Measurements from ENCODE around the gene LYZL4.

Gene LYZL4

GRCh38 chr3:42371776-42372175 is 38.6 kb downstream of the LYZL4 start:
- Histone ChIP-seq H3K9ac (ENCODE audit: low read length) (no peak overlapping the region), H4K20me1 (ENCODE audit: low read depth, low read length) (no peaks in the 10 kb centered on the region), H3K4me2 (ENCODE audit: low read depth, low read length, poor library complexity, severe bottlenecking) (no peak overlapping the region), H3K9me3 (ENCODE audit: insufficient read depth, low read length) (no peaks in the 10 kb centered on the region), H3K36me3 (ENCODE audit: low read length) (no peaks in the 10 kb centered on the region), H2AFZ (ENCODE audit: low read depth, low read length, severe bottlenecking) (no peak overlapping the region), H3F3A (ENCODE audit: insufficient read depth) (no peaks in the 10 kb centered on the region), H3K27me3 (ENCODE audit: low read length) (no peaks in the 10 kb centered on the region), H3K27ac (ENCODE audit: low read depth, low read length) (no peak overlapping the region), H3K79me2 (ENCODE audit: insufficient read depth, low read length) (no peaks in the 10 kb centered on the region), H3K4me3 (ENCODE audit: insufficient read depth, low read length, poor library complexity, severe bottlenecking) (no peak overlapping the region), H3K9me2 (replicated peaks; ENCODE audit: insufficient read depth, low read length) (no peaks in the 10 kb centered on the region)
- TF ChIP-seq EZH2phosphoT487 (conservative IDR thresholded peaks at IDR 0.05; ENCODE audit: low read length), result no peak
- TF ChIP-seq CTCF (IDR thresholded peaks at IDR 0.05; ENCODE audit: insufficient read depth, low read length, poor library complexity, severe bottlenecking), result no peak

- Histone ChIP-seq H3K4me2 (ENCODE audit: low read depth, low read length, poor library complexity, severe bottlenecking) (no peak overlapping the region), H4K20me1 (ENCODE audit: low read depth, low read length) (no peaks in the 10 kb centered on the region), H3K4me3 (ENCODE audit: insufficient read depth, low read length, poor library complexity, severe bottlenecking) (no peak overlapping the region), H3K9me2 (replicated peaks; ENCODE audit: insufficient read depth, low read length) (no peaks in the 10 kb centered on the region), H3K27ac (ENCODE audit: low read depth, low read length) (no peak overlapping the region), H2AFZ (ENCODE audit: low read depth, low read length, severe bottlenecking) (no peak overlapping the region), H3K9ac (ENCODE audit: low read length) (no peak overlapping the region), H3K79me2 (ENCODE audit: insufficient read depth, low read length) (no peaks in the 10 kb centered on the region), H3K27me3 (ENCODE audit: low read length) (no peaks in the 10 kb centered on the region), H3K9me3 (ENCODE audit: insufficient read depth, low read length) (no peaks in the 10 kb centered on the region), H3K36me3 (ENCODE audit: low read length) (no peaks in the 10 kb centered on the region), H3F3A (ENCODE audit: insufficient read depth) (no peaks in the 10 kb centered on the region)
- TF ChIP-seq CTCF (IDR thresholded peaks at IDR 0.05; ENCODE audit: insufficient read depth, low read length, poor library complexity, severe bottlenecking) (no peak), EZH2phosphoT487 (conservative IDR thresholded peaks at IDR 0.05; ENCODE audit: low read length) (no peak)
Observed at GRCh38 chr3:42369832-42370231, 40.6 kb downstream of the LYZL4 start.

- H3K9me3 ChIP-seq (ENCODE audit: insufficient read depth, low read length), result no peaks in the 10 kb centered on the region
- H3K36me3 ChIP-seq (ENCODE audit: low read length), result no peaks in the 10 kb centered on the region
- no peak overlapping the region for H3K27ac ChIP-seq (ENCODE audit: low read depth, low read length)
- no peak overlapping the region for H3K4me2 ChIP-seq (ENCODE audit: low read depth, low read length, poor library complexity, severe bottlenecking)
- no peaks in the 10 kb centered on the region for H3K9me2 ChIP-seq (replicated peaks; ENCODE audit: insufficient read depth, low read length)
- H3K9ac ChIP-seq (ENCODE audit: low read length), result no peak overlapping the region
- no peak overlapping the region for H3K4me3 ChIP-seq (ENCODE audit: insufficient read depth, low read length, poor library complexity, severe bottlenecking)
- no peaks in the 10 kb centered on the region for H4K20me1 ChIP-seq (ENCODE audit: low read depth, low read length)
- H3F3A ChIP-seq (ENCODE audit: insufficient read depth), result no peaks in the 10 kb centered on the region
- no peaks in the 10 kb centered on the region for H3K27me3 ChIP-seq (ENCODE audit: low read length)
- H2AFZ ChIP-seq (ENCODE audit: low read depth, low read length, severe bottlenecking), result no peak overlapping the region
- TF ChIP-seq EZH2phosphoT487 (conservative IDR thresholded peaks at IDR 0.05; ENCODE audit: low read length) (no peak), CTCF (IDR thresholded peaks at IDR 0.05; ENCODE audit: insufficient read depth, low read length, poor library complexity, severe bottlenecking) (no peak)
- no peaks in the 10 kb centered on the region for H3K79me2 ChIP-seq (ENCODE audit: insufficient read depth, low read length)
Observed at GRCh38 chr3:42369304-42369703, 41.1 kb downstream of the LYZL4 start.

All from SU-DHL-6 (cell line).